ENCODE measurements around the gene PTPA. TPM values are rescaled to one million over a fixed set of nuclear protein-coding genes. Genes with fewer than 3 reads are reported as not detected.

Gene PTPA
- total RNA-seq, 3 donors from 2014 or later: 34.2 to 83.4 (median 71.1) TPM

DNA sequence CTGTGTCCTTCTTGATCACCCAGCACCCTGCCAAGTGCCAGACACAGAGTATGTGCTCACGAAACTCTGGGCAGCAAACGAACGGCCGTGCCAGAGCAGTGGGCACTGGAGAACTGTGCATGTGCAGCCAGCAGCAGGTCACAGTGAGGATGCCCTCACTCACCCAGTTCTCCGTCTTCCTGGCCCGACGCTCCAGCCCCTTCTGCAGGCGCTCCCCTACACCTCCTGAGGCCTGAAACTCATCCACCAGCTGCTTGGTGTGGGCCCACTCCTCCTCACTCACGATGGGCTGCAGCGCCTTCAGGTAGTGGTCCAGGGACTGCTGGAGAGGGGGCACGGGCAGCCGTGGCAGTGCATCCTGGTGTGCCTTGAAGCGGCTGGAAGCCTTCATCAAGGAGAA is 3.6 kb upstream of the PTPA start:
- H3K27me3 ChIP-seq: no peaks in the 10 kb centered on the region

GRCh38 chr9:129108083-129108804 is 3.0 kb upstream of the PTPA start:
- Histone ChIP-seq H3K27ac (peak overlapping the region; percentile 59 to 91), H3K36me3 (no peaks in the 10 kb centered on the region), H3K4me3 (peak overlapping the region in 1 of 3 donors; percentile 7), H3K27me3 (no peaks in the 10 kb centered on the region), H3K9me3 (no peaks in the 10 kb centered on the region), H3K4me1 (peaks cover 4 to 6% of the 10 kb centered on the region in 2 donors)
- no peak for DNase-seq (ENCODE audit: low spot score in 2 of 2)
- no peak for TF ChIP-seq POLR2AphosphoS5 (IDR thresholded peaks at IDR 0.05)
- TF ChIP-seq, protein P1, sequence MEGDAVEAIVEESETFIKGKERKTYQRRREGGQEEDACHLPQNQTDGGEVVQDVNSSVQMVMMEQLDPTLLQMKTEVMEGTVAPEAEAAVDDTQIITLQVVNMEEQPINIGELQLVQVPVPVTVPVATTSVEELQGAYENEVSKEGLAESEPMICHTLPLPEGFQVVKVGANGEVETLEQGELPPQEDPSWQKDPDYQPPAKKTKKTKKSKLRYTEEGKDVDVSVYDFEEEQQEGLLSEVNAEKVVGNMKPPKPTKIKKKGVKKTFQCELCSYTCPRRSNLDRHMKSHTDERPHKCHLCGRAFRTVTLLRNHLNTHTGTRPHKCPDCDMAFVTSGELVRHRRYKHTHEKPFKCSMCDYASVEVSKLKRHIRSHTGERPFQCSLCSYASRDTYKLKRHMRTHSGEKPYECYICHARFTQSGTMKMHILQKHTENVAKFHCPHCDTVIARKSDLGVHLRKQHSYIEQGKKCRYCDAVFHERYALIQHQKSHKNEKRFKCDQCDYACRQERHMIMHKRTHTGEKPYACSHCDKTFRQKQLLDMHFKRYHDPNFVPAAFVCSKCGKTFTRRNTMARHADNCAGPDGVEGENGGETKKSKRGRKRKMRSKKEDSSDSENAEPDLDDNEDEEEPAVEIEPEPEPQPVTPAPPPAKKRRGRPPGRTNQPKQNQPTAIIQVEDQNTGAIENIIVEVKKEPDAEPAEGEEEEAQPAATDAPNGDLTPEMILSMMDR (IDR thresholded peaks at IDR 0.05): no peak
- TF ChIP-seq POLR2A (IDR thresholded peaks at IDR 0.05): no peak
- intact Hi-C loops (cut with DNase I; ENCODE audit: low total_unique reads): no loop called here

More for the DNA sequence above, 3.6 kb upstream of the PTPA start:
- Histone ChIP-seq H3K4me1 (peaks cover 4 to 6% of the 10 kb centered on the region in 2 donors), H3K36me3 (no peaks in the 10 kb centered on the region), H3K9me3 (no peaks in the 10 kb centered on the region), H3K4me3 (no peak overlapping the region), H3K27ac (no peak overlapping the region)
- intact Hi-C loops (cut with DNase I; ENCODE audit: low total_unique reads): no loop called here
- TF ChIP-seq, protein P1 (IDR thresholded peaks at IDR 0.05): no peak
- TF ChIP-seq POLR2A (IDR thresholded peaks at IDR 0.05): no peak
- no peak for TF ChIP-seq POLR2AphosphoS5 (IDR thresholded peaks at IDR 0.05)
- DNase-seq (ENCODE audit: low spot score in 2 of 2): no peak

GRCh38 chr9:129108805-129109536 is 2.2 kb upstream of the PTPA start:
- H3K9me3 ChIP-seq: no peaks in the 10 kb centered on the region
- intact Hi-C loops (cut with DNase I; ENCODE audit: low total_unique reads): no loop called here
- TF ChIP-seq POLR2A (IDR thresholded peaks at IDR 0.05): no peak
- TF ChIP-seq, protein P1 (IDR thresholded peaks at IDR 0.05): no peak
- TF ChIP-seq POLR2AphosphoS5 (IDR thresholded peaks at IDR 0.05): no peak
- peak in 1 of 2 donors; percentile 32 for DNase-seq (ENCODE audit: low spot score in 2 of 2)
- H3K4me3 ChIP-seq: peak overlapping the region in 2 of 3 donors; percentile 7 to 92
- no peaks in the 10 kb centered on the region for H3K27me3 ChIP-seq
- peaks cover 4 to 6% of the 10 kb centered on the region in 2 donors for H3K4me1 ChIP-seq
- peak overlapping the region; percentile 91 to 94 for H3K27ac ChIP-seq
- no peaks in the 10 kb centered on the region for H3K36me3 ChIP-seq

GRCh38 chr9:129109537-129109903 is 1.7 kb upstream of the PTPA start:
- Histone ChIP-seq H3K9me3 (no peaks in the 10 kb centered on the region), H3K27ac (peak overlapping the region; percentile 91 to 94), H3K4me3 (peak overlapping the region; percentile 92 to 97 (median 92)), H3K4me1 (peaks cover 4 to 6% of the 10 kb centered on the region in 2 donors), H3K27me3 (no peaks in the 10 kb centered on the region), H3K36me3 (no peaks in the 10 kb centered on the region)
- intact Hi-C loops (cut with DNase I; ENCODE audit: low total_unique reads): no loop called here
- DNase-seq (ENCODE audit: low spot score in 2 of 2): no peak
- TF ChIP-seq POLR2A (IDR thresholded peaks at IDR 0.05) (no peak), POLR2AphosphoS5 (IDR thresholded peaks at IDR 0.05) (no peak)
- TF ChIP-seq, protein P1 (IDR thresholded peaks at IDR 0.05): no peak

Data from breast epithelium (tissue), 4 donors.